Inferior parietal cortex (tissue), 1 donor: Measurements from ENCODE around the gene ARHGEF28.

Experiments
- DNase-seq: peaks from one replicate; pipeline ENCODE4 v3.0.0-alpha.2; 2016; ENCODE audit errors: extremely low spot score

ARHGEF28 gene

DNA sequence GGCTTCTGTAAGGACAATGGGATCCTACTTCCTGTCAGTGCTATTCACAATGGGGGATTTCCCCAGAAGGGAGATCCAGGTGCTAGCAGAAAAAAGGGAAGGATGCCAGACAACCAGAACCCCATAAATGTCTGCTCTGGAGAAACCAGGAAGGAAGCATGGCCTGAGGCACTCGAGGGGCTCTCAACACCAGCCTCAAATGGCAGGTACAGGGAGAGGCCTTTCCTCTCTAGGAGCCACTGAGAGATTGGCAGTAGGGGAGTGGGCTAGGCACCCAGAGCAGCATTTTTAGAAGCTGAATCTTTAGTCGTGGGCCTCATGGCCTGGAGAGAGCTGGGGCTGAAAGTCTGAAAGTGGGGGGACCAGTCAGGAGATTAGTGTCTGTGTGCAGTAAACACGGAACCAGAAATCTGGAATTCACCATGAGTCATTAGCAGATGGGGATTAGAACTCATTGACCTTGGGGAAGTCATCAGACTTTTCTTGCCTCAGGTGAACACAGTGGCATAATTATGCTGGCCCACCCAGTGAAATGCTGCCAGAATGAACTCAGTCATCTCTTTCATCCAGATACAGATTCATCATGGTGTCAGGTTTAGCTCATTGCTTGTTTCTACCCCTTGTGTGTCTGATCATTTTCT is 28.3 kb downstream of the ARHGEF28 start:
- DNase-seq, result no peak

GRCh38 chr5:73654819-73655318 is 28.9 kb downstream of the ARHGEF28 start:
- peak; percentile 67 for DNase-seq

- DNase-seq, result no peak
Measured at GRCh38 chr5:73655521-73656160, 29.6 kb downstream of the ARHGEF28 start.

GRCh38 chr5:73661753-73662152 is 35.8 kb downstream of the ARHGEF28 start:
- DNase-seq, result no peak

GRCh38 chr5:73663161-73663859 is 37.3 kb downstream of the ARHGEF28 start:
- DNase-seq, result no peak

GRCh38 chr5:73663860-73664240 is 37.9 kb downstream of the ARHGEF28 start:
- DNase-seq, result no peak

DNA sequence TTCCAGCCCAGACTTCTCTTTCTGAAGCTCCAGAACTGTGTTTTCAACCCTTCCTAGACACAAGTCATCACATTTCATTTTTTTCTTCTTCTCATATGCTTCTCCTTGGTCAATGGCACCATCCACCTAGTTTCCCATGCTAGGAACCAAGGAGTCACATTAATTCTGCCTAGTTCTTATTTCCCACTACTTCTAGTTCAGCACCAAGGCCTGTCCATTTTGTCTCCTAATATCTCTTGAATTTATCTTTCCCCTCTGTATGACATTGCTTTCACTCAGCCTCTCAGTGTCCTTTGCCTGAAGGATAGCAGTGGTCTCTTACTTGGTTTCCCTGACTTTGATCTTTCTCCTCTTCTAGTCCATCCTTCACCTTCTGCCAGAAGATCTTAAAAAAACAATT is 38.8 kb downstream of the ARHGEF28 start:
- no peak for DNase-seq

- no peak for DNase-seq
Measured at GRCh38 chr5:73666891-73667290, 40.9 kb downstream of the ARHGEF28 start.

- no peak for DNase-seq
Measured at GRCh38 chr5:73668017-73668416, 42.0 kb downstream of the ARHGEF28 start.

DNA sequence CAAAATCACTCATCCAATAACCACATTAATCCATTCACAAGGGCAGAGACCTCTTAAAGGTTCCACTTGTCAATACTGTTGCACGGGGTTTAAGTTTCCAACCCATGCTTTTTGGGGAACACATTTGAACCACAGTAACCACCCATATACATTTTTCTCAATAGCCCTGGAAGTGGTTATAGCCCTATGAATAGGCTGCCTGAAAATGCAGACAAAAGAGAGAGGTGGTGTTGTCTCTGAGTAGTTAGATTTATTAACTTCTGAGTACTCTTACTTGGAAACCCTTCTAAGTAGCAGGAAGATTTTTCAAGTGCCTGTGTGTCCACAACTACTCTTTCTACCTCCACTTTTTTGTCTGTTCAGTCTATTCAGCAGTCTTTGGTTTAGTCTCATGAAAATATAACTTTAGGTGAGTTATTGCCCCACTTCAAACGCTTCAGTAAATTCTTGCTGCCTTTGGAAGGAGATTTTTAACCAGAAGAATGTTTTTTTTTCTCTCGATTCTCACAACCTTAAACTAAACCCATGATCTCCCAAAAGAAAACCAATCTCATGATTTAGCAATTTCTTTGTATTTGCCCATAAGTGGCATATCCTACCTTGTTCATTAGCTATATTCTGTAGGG is 42.6 kb downstream of the ARHGEF28 start:
- no peak for DNase-seq

DNA sequence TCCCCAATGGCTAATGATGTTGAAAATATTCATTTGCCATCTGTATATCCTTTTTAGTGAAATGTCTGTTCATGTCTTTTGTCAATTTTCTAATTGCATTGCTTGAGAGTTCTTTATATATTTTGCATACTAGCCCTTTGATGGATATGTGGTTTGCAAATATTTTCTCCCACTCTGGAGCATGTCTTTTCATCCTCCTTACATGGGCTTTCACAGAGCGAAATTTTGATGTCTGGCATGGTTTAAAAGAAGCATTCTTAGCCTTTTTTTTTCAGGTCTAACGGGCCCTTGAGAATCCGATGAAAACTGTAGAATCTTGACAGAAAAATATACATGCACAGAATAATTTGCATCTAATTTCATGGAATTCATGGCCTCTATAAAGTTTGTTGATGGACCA is 44.7 kb downstream of the ARHGEF28 start:
- no peak for DNase-seq

- no peak for DNase-seq
Measured at GRCh38 chr5:73672132-73672531, 46.1 kb downstream of the ARHGEF28 start.

DNA sequence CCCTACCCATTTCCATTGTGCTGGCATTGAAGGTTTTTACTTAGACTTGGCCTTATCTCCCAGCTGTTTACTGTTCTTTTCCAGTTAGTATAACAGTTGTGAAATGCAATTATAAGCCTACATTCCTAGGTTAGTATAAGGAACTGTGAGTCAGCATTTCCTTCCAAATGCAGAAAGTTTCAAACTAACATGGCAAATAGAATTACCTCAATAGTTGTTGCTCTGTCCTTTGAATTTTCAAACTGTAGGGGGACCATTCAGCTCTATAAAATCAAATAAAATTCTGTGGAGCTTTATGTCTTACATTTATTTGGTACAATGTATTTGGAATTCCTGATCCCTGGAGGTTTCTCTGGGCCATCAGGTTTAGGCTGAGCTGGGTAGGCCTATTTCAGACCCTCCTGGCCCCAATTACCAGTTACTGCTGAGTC is 47.2 kb downstream of the ARHGEF28 start:
- DNase-seq, result no peak

GRCh38 chr5:73674669-73675004 is 48.6 kb downstream of the ARHGEF28 start:
- no peak for DNase-seq

- DNase-seq, result no peak
Measured at GRCh38 chr5:73678322-73678740, 52.3 kb downstream of the ARHGEF28 start.

GRCh38 chr5:73678807-73679206 is 52.8 kb downstream of the ARHGEF28 start:
- DNase-seq, result no peak

DNA sequence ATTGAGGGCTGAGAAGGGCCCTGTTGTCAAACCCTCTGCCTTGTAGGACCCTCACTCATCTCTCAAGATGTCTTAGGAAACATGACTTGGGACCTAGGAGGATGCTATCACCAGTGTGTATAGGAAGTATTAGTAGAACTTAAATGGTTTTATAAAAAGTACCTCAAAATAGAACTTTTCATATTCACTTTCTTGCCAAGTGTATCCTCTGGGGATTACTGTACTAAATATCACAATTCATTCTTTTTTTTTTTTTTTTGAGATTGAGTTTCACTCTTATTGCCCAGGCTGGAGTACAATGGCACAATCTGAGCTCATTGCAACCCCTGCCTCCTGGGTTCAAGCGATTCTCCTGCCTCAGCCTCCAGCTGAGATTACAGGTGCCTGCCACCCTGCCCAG is 56.2 kb downstream of the ARHGEF28 start:
- DNase-seq, result no peak

GRCh38 chr5:73684691-73685090 is 58.7 kb downstream of the ARHGEF28 start:
- no peak for DNase-seq

- DNase-seq, result no peak
Measured at GRCh38 chr5:73686912-73687311, 60.9 kb downstream of the ARHGEF28 start.

DNA sequence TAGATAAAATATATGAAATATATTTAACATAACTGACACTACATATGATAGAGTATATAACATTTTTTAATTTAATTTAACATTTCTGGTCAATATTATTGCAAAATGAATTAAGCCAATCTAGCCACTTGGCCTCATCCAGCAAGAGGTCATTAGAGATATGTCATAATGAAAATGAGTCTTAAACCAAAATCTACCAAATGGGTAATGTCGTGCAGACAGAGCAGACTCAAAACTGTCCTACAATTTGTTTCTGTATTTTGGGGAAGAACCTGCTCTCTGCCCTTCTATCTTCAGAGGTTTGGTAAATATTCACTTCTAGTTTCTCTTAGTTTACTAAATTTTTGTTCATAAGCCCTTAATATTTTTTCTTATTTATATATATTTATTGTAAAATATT is 61.4 kb downstream of the ARHGEF28 start:
- DNase-seq, result no peak

- DNase-seq, result no peak
Measured at GRCh38 chr5:73690015-73690414, 64.0 kb downstream of the ARHGEF28 start.

GRCh38 chr5:73691302-73692080 is 65.5 kb downstream of the ARHGEF28 start:
- DNase-seq, result no peak
